ENCODE data around the gene LAIR2. TPM values are rescaled to one million over a fixed set of nuclear protein-coding genes. Genes with fewer than 3 reads are reported as not detected.

Gene LAIR2
- total RNA-seq, 2 donors from 2014 or later: not detected

DNA sequence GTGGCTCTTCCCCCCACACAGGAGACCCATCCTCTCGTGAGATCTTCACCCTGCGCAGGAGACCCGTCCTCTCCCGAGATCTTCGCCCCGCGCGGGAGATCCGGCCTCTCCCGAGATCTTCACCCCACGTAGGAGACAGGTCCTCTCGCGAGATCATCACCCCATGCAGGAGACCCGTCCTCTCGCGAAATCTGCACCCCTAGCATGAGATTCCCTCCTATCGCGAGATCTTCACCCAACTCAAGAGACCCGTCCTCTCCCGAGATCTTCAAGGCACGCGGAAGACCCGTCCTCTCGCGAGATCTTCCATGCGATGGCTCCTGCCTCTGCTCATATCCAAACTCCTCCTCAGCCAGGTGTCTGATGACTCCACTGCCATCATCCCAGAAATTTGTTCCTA, 24.3 kb downstream of the LAIR2 start:
- no peak for DNase-seq (ENCODE audit: low spot score)
- H3K4me1 ChIP-seq (replicated peaks): no peaks in the 10 kb centered on the region
- no peaks in the 10 kb centered on the region for H3K27me3 ChIP-seq (replicated peaks; ENCODE audit: insufficient read depth)
- no peak overlapping the region for H3K27ac ChIP-seq
- no peaks in the 10 kb centered on the region for H3K36me3 ChIP-seq
- WGBS: 83% methylated on average over 26 of the region's 26 CpGs
- intact Hi-C loops (cut with DNase I): no loop called here
- H3K4me3 ChIP-seq: no peak overlapping the region
- TF ChIP-seq POLR2A (IDR thresholded peaks at IDR 0.05) (no peak), POLR2AphosphoS5 (IDR thresholded peaks at IDR 0.05) (no peak)
- TF ChIP-seq, protein P1, sequence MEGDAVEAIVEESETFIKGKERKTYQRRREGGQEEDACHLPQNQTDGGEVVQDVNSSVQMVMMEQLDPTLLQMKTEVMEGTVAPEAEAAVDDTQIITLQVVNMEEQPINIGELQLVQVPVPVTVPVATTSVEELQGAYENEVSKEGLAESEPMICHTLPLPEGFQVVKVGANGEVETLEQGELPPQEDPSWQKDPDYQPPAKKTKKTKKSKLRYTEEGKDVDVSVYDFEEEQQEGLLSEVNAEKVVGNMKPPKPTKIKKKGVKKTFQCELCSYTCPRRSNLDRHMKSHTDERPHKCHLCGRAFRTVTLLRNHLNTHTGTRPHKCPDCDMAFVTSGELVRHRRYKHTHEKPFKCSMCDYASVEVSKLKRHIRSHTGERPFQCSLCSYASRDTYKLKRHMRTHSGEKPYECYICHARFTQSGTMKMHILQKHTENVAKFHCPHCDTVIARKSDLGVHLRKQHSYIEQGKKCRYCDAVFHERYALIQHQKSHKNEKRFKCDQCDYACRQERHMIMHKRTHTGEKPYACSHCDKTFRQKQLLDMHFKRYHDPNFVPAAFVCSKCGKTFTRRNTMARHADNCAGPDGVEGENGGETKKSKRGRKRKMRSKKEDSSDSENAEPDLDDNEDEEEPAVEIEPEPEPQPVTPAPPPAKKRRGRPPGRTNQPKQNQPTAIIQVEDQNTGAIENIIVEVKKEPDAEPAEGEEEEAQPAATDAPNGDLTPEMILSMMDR (IDR thresholded peaks at IDR 0.05): no peak
- no peaks in the 10 kb centered on the region for H3K9me3 ChIP-seq

DNA sequence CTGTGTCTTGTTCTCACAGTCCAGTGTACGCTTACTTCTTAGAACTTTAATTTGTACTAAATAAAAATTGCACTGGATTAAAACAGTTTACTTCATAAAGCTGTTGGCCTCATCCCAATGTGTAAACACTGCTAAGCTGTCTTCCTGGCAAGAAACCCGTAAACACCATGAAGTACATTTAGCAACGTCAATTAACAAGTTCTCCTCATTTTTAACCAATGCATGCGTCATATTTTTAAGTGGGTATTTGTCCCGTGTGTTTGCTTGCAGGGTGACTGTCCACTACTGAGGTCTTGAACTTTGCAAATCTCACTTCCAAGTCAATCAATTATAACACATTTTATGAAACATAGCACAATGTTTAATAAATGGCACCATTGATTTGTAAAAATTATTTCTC, 28.2 kb downstream of the LAIR2 start:
- Histone ChIP-seq H3K27me3 (replicated peaks; ENCODE audit: insufficient read depth) (no peaks in the 10 kb centered on the region), H3K4me1 (replicated peaks) (no peaks in the 10 kb centered on the region), H3K9me3 (no peaks in the 10 kb centered on the region), H3K36me3 (no peaks in the 10 kb centered on the region), H3K27ac (no peak overlapping the region), H3K4me3 (no peak overlapping the region)
- intact Hi-C loops (cut with DNase I): no loop called here
- WGBS: 39% methylated on average over 5 of the region's 5 CpGs
- TF ChIP-seq POLR2A (IDR thresholded peaks at IDR 0.05): no peak
- no peak for TF ChIP-seq POLR2AphosphoS5 (IDR thresholded peaks at IDR 0.05)
- TF ChIP-seq, protein P1 (IDR thresholded peaks at IDR 0.05): no peak
- DNase-seq (ENCODE audit: low spot score): no peak

GRCh38 chr19:54532528-54532927, 29.9 kb downstream of the LAIR2 start:
- no peaks in the 10 kb centered on the region for H3K36me3 ChIP-seq
- DNase-seq (ENCODE audit: low spot score): no peak
- no peak overlapping the region for H3K27ac ChIP-seq
- H3K4me3 ChIP-seq: no peak overlapping the region
- H3K27me3 ChIP-seq (replicated peaks; ENCODE audit: insufficient read depth): no peaks in the 10 kb centered on the region
- no peaks in the 10 kb centered on the region for H3K4me1 ChIP-seq (replicated peaks)
- no peaks in the 10 kb centered on the region for H3K9me3 ChIP-seq
- TF ChIP-seq, protein P1 (IDR thresholded peaks at IDR 0.05): no peak
- no peak for TF ChIP-seq POLR2A (IDR thresholded peaks at IDR 0.05)
- TF ChIP-seq POLR2AphosphoS5 (IDR thresholded peaks at IDR 0.05): no peak
- intact Hi-C loops (cut with DNase I): no loop called here
- 78% methylated on average over 4 of the region's 4 CpGs for WGBS

- TF ChIP-seq, protein P1 (IDR thresholded peaks at IDR 0.05): no peak
- TF ChIP-seq POLR2A (IDR thresholded peaks at IDR 0.05) (no peak), POLR2AphosphoS5 (IDR thresholded peaks at IDR 0.05) (no peak)
These were observed 30.8 kb downstream of the LAIR2 start for GRCh38 chr19:54533476-54533875.

GRCh38 chr19:54534156-54534555, 31.5 kb downstream of the LAIR2 start:
- TF ChIP-seq, protein P1 (IDR thresholded peaks at IDR 0.05): no peak
- no peak for TF ChIP-seq POLR2A (IDR thresholded peaks at IDR 0.05)
- no peak for TF ChIP-seq POLR2AphosphoS5 (IDR thresholded peaks at IDR 0.05)
- H3K4me1 ChIP-seq (replicated peaks): no peaks in the 10 kb centered on the region
- H3K36me3 ChIP-seq: no peaks in the 10 kb centered on the region
- DNase-seq (ENCODE audit: low spot score): no peak
- no peak overlapping the region for H3K27ac ChIP-seq
- intact Hi-C loops (cut with DNase I): no loop called here
- H3K4me3 ChIP-seq: no peak overlapping the region
- WGBS: 58% methylated on average over 8 of the region's 8 CpGs
- no peaks in the 10 kb centered on the region for H3K27me3 ChIP-seq (replicated peaks; ENCODE audit: insufficient read depth)
- H3K9me3 ChIP-seq: no peaks in the 10 kb centered on the region

More at GRCh38 chr19:54533476-54533875, 30.8 kb downstream of the LAIR2 start:
- H3K27ac ChIP-seq: no peak overlapping the region
- no peaks in the 10 kb centered on the region for H3K36me3 ChIP-seq
- no peak for DNase-seq (ENCODE audit: low spot score)
- no peaks in the 10 kb centered on the region for H3K9me3 ChIP-seq
- no peaks in the 10 kb centered on the region for H3K27me3 ChIP-seq (replicated peaks; ENCODE audit: insufficient read depth)
- no peak overlapping the region for H3K4me3 ChIP-seq
- intact Hi-C loops (cut with DNase I): no loop called here
- H3K4me1 ChIP-seq (replicated peaks): no peaks in the 10 kb centered on the region
- WGBS: 86% methylated on average over 8 of the region's 8 CpGs
